ENCODE measurements around the gene HPCAL1. TPM values are rescaled to one million over a fixed set of nuclear protein-coding genes. Genes with fewer than 3 reads are reported as not detected.

The HPCAL1 gene
- total and polyA plus RNA-seq, 2 experiments from 2014 or later, result 58.9 to 65.4 TPM

DNA sequence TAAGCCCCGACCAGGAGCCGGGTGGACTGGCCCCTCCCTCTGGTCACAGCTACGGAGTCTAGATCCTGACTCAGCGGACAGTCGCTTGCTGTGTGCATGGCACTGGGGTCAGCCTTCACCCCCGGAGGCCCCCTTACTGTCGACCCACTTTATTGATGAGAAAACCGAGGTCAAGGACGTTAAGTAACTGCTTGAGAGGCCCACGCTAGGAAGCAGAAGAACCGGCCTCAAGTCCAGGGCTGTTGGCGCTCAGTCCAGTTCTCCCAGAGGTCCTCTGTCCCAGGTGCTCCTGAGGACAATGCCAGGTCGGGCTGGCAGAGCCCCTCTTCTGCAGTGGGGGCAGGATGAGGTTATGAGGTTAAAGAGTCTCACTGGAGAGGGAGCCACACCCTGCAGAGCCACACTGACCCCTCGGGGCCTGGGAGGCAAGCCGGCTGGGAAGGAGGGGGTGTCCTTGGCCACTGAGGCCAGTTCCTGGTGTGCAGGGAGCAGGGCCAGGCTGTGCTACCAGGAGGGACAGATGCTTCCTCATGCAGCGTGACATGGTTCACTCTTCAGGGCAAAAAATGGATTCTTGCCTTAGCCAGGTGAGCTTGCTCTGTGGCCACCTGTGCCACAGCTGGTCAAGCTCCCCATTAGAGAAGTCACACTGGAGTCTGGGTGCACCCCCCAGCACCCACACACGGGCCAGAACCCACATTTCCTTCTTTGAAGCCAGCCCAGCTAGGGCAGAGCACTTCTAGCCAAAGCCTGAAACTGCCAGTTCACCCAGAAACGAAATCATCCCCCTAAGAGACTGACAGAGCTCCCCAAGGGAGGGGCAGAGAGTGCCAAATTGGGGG, 47.3 kb upstream of the HPCAL1 start:
- Histone ChIP-seq H3K9me3 (ENCODE audit: low read depth) (no peaks in the 10 kb centered on the region), H3K27ac (no peak overlapping the region), H3K79me2 (ENCODE audit: insufficient read depth) (no peaks in the 10 kb centered on the region), H3K4me3 (no peak overlapping the region), H2AFZ (no peak overlapping the region), H3K9me2 (ENCODE audit: insufficient read depth) (no peaks in the 10 kb centered on the region), H3K9ac (no peak overlapping the region), H3K27me3 (replicated peaks; ENCODE audit: insufficient read depth) (no peaks in the 10 kb centered on the region), H3F3A (ENCODE audit: insufficient read depth) (no peaks in the 10 kb centered on the region), H3K4me1 (ENCODE audit: insufficient read depth) (no peaks in the 10 kb centered on the region), H3K36me3 (ENCODE audit: low read depth) (no peaks in the 10 kb centered on the region), H4K20me1 (ENCODE audit: insufficient read depth) (no peaks in the 10 kb centered on the region), H3K4me2 (ENCODE audit: unreplicated experiment) (no peak overlapping the region)
- 66 to 69% methylated on average over 16 to 18 of the region's 18 CpGs for WGBS, 2 experiments (ENCODE audit: low coverage in 1 of 2, low lambda C conversion rate in 2 of 2, missing lambda C conversion rate in 2 of 2)
- TF ChIP-seq EZH2phosphoT487 (IDR thresholded peaks at IDR 0.05; ENCODE audit: insufficient read depth, low read depth), result no peak
- DNase-seq, result no peak
- in situ Hi-C loops (cut with MboI), result no loop called here

DNA sequence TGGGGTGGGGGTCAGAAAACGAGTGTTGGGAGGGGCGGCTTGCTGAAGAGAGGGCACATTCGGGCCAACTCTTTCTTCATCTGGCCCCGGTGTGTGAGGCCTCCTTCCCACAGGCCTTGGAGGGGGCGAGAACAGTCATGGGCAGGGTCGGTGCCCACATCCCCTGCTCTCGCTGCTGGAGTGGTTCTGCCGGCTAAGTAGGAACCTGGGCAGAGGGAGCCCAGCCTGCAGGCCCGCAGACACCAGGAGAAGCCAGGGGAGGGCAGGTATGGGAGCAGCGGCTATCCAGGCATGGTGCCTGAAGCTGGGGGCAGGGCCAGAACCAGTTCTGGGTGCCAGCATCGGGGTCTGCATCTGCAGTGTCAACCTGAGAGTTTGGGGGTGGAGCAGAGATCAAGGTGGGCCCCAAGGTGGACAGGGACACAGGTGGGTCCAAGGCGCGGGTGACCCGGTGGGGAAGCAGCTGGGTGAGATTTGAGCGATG, 46.6 kb upstream of the HPCAL1 start:
- H3K79me2 ChIP-seq (ENCODE audit: insufficient read depth), result no peaks in the 10 kb centered on the region
- in situ Hi-C loops (cut with MboI), result no loop called here
- TF ChIP-seq EZH2 (IDR thresholded peaks at IDR 0.05; ENCODE audit: insufficient read depth, poor library complexity, severe bottlenecking) (no peak), EZH2phosphoT487 (IDR thresholded peaks at IDR 0.05; ENCODE audit: insufficient read depth, low read depth) (no peak)
- H2AFZ ChIP-seq, result no peak overlapping the region
- no peak overlapping the region for H3K27ac ChIP-seq
- DNase-seq, result no peak
- H3K27me3 ChIP-seq (replicated peaks; ENCODE audit: insufficient read depth), result no peaks in the 10 kb centered on the region
- H3K9me3 ChIP-seq (ENCODE audit: low read depth), result no peaks in the 10 kb centered on the region
- H3K4me1 ChIP-seq (ENCODE audit: insufficient read depth), result no peaks in the 10 kb centered on the region
- H3K4me2 ChIP-seq (ENCODE audit: unreplicated experiment), result no peak overlapping the region
- no peaks in the 10 kb centered on the region for H4K20me1 ChIP-seq (ENCODE audit: insufficient read depth)
- no peak overlapping the region for H3K4me3 ChIP-seq
- H3K9ac ChIP-seq, result no peak overlapping the region
- no peaks in the 10 kb centered on the region for H3K9me2 ChIP-seq (ENCODE audit: insufficient read depth)
- H3F3A ChIP-seq (ENCODE audit: insufficient read depth), result no peaks in the 10 kb centered on the region
- WGBS, 2 experiments (ENCODE audit: low coverage in 1 of 2, low lambda C conversion rate in 2 of 2, missing lambda C conversion rate in 2 of 2), result 65 to 67% methylated on average over 15 of the region's 15 CpGs
- H3K36me3 ChIP-seq (ENCODE audit: low read depth), result no peaks in the 10 kb centered on the region

DNA sequence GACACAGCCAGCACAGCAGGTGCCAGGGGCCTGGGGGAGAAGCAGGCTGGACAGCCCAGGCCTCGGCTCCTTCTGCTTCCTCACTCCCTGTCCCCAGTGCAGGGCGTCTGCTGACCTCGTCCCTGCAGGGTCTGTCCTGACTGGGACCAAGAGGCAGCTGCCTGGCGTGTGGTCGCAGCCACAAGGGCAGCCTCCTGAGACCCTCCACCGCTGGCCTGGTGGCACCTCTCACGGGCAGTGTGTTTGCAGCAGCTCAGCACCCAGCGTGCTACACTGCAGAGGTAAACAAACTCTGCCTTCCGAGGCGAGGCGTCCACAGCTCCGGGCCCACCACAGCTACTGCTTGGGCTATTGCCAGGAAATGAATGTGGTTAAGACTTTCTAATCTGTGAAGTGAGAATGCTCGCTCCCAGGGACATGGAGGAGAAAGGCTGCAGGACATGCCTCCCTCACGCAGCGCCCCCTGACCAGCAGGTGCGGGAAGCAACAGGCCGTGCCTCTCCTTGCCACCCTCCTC, 46.1 kb upstream of the HPCAL1 start:
- Histone ChIP-seq H3K27me3 (replicated peaks; ENCODE audit: insufficient read depth) (no peaks in the 10 kb centered on the region), H3K9ac (no peak overlapping the region), H3K4me2 (ENCODE audit: unreplicated experiment) (no peak overlapping the region), H3K9me3 (ENCODE audit: low read depth) (no peaks in the 10 kb centered on the region), H3K36me3 (ENCODE audit: low read depth) (no peaks in the 10 kb centered on the region), H4K20me1 (ENCODE audit: insufficient read depth) (no peaks in the 10 kb centered on the region), H3F3A (ENCODE audit: insufficient read depth) (no peaks in the 10 kb centered on the region), H3K4me1 (ENCODE audit: insufficient read depth) (no peaks in the 10 kb centered on the region), H3K27ac (no peak overlapping the region), H2AFZ (no peak overlapping the region), H3K4me3 (no peak overlapping the region), H3K9me2 (ENCODE audit: insufficient read depth) (no peaks in the 10 kb centered on the region), H3K79me2 (ENCODE audit: insufficient read depth) (no peaks in the 10 kb centered on the region)
- in situ Hi-C loops (cut with MboI), result no loop called here
- DNase-seq, result no peak
- 78 to 80% methylated on average over 16 to 17 of the region's 17 CpGs for WGBS, 2 experiments (ENCODE audit: low coverage in 1 of 2, low lambda C conversion rate in 2 of 2, missing lambda C conversion rate in 2 of 2)
- TF ChIP-seq EZH2phosphoT487 (IDR thresholded peaks at IDR 0.05; ENCODE audit: insufficient read depth, low read depth) (no peak), EZH2 (IDR thresholded peaks at IDR 0.05; ENCODE audit: insufficient read depth, poor library complexity, severe bottlenecking) (no peak)

DNA sequence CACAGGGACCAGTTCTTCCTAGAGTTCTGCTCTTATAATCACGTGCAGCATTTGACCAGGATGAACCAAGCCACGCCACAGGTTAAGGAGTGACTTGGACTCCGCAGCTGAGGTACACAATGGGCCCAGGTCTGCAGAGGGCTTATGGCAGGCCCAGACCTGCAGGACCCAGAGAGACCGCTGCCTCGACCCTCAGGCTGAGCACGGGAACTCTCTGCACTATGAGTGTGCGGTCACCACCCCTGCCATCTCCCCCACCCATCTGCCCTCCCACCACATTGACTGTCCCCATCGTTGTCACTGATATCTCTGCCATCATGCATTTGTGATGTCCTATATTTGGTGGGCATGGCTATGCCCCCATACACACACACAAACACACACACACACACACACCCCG, 45.7 kb upstream of the HPCAL1 start:
- no peaks in the 10 kb centered on the region for H3F3A ChIP-seq (ENCODE audit: insufficient read depth)
- WGBS, 2 experiments (ENCODE audit: low coverage in 1 of 2, low lambda C conversion rate in 2 of 2, missing lambda C conversion rate in 2 of 2), result 69 to 75% methylated on average over 9 of the region's 9 CpGs
- no peaks in the 10 kb centered on the region for H3K9me2 ChIP-seq (ENCODE audit: insufficient read depth)
- no peak overlapping the region for H3K27ac ChIP-seq
- in situ Hi-C loops (cut with MboI), result no loop called here
- H4K20me1 ChIP-seq (ENCODE audit: insufficient read depth), result no peaks in the 10 kb centered on the region
- H3K79me2 ChIP-seq (ENCODE audit: insufficient read depth), result no peaks in the 10 kb centered on the region
- DNase-seq, result no peak
- no peak overlapping the region for H3K4me3 ChIP-seq
- no peaks in the 10 kb centered on the region for H3K27me3 ChIP-seq (replicated peaks; ENCODE audit: insufficient read depth)
- no peaks in the 10 kb centered on the region for H3K9me3 ChIP-seq (ENCODE audit: low read depth)
- H3K4me2 ChIP-seq (ENCODE audit: unreplicated experiment), result no peak overlapping the region
- H3K36me3 ChIP-seq (ENCODE audit: low read depth), result no peaks in the 10 kb centered on the region
- H3K4me1 ChIP-seq (ENCODE audit: insufficient read depth), result no peaks in the 10 kb centered on the region
- TF ChIP-seq EZH2phosphoT487 (IDR thresholded peaks at IDR 0.05; ENCODE audit: insufficient read depth, low read depth), result no peak
- no peak for TF ChIP-seq EZH2 (IDR thresholded peaks at IDR 0.05; ENCODE audit: insufficient read depth, poor library complexity, severe bottlenecking)
- no peak overlapping the region for H2AFZ ChIP-seq
- no peak overlapping the region for H3K9ac ChIP-seq
